Effector CD4-positive, alpha-beta T cell (primary cell): ENCODE results near the gene PCDHB8. TPM values are rescaled to one million over a fixed set of nuclear protein-coding genes. Genes with fewer than 3 reads are reported as not detected.
"Not testable (repeated sequence)": the region's sequence is repeated elsewhere in the genome, so short reads cannot be mapped to it uniquely, and the experiment has no call there.

Experiments
- DNase-seq: peaks from one replicate; pipeline ENCODE4 v3.0.0-alpha.2; 2020
- total RNA-seq: gene quantifications from one replicate; lab custom pipeline; 2026; lab: John Stamatoyannopoulos, UW

PCDHB8 gene
- not detected for total RNA-seq

DNA sequence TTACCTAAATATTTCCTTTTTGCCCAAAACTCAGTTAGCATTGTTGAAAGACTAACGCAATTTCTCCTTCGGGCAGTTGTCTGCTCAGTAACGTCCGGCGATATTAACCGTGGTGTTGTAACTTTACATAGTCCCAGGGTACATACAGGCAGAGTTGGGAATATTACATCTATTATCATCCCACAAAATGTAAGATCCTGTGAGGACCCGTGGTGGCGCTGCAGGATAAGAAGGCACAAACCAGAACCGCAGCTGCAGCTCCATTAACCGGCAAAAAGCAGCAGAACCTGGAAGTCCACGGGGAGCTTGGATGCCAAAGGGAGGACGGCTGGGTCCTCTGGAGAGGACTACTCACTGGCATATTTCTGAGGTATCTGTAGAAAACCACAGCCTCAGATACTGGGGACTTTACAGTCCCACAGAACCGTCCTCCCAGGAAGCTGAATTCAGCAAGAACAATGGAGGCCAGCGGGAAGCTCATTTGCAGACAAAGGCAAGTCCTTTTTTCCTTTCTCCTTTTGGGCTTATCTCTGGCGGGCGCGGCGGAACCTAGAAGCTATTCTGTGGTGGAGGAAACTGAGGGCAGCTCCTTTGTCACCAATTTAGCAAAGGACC is at the start of gene PCDHB8:
PCDHB8 (plus strand) TSS at position 214 of the 615 bp plus-strand sequence; CDS start at position 459, 245 bp downstream.
- not testable (repeated sequence) for DNase-seq

DNA sequence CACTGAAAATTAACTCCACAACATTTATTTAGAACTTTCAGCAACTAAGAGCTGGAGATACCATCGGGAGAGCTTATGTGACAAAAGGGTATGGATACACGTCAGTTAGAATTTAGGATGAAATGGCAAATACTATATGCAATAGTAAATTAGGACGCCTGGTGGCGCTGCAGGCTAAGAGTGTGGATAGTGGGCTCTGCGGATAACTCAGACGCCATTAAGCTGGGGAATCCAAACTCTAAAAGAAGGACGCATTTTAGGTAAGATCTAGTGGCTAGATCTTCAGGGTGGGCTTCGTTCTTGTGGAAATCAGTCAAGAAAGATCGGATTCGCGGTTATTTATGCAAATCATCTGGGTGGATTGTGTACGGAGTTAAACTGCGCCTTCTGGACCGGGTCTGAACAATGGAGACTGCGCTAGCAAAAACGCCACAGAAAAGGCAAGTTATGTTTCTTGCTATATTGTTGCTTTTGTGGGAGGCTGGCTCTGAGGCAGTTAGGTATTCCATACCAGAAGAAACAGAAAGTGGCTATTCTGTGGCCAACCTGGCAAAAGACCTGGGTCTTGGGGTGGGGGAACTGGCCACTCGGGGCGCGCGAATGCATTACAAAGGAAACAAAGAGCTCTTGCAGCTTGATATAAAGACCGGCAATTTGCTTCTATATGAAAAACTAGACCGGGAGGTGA is 42.4 kb upstream of the PCDHB8 start, which contains the start of gene PCDHB5:
PCDHB5 (plus strand) TSS at position 177 of the 688 bp plus-strand sequence; CDS start at position 406, 229 bp downstream.
- no peak for DNase-seq

DNA sequence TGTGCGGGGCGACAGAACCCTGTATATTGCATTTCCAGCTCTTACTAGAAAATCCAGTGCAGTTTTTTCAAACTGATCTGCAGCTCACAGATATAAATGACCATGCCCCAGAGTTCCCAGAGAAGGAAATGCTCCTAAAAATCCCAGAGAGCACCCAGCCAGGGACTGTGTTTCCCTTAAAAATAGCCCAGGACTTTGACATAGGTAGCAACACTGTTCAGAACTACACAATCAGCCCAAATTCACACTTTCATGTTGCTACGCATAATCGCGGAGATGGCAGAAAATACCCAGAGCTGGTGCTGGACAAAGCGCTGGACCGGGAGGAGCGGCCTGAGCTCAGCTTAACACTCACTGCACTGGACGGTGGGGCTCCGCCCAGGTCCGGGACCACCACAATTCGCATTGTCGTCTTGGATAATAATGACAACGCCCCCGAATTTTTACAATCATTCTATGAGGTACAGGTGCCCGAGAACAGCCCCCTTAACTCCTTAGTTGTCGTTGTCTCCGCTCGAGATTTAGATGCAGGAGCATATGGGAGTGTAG is 41.8 kb upstream of the PCDHB8 start:
- no peak for DNase-seq

DNA sequence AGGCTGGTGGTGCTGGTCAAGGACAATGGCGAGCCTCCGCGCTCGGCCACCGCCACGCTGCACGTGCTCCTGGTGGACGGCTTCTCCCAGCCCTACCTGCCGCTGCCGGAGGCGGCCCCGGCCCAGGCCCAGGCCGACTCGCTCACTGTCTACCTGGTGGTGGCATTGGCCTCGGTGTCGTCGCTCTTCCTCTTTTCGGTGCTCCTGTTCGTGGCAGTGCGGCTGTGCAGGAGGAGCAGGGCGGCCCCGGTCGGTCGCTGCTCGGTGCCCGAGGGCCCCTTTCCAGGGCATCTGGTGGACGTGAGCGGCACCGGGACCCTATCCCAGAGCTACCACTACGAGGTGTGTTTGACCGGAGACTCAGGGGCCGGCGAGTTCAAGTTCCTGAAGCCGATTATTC is 40.2 kb upstream of the PCDHB8 start:
- not testable (repeated sequence) for DNase-seq

DNA sequence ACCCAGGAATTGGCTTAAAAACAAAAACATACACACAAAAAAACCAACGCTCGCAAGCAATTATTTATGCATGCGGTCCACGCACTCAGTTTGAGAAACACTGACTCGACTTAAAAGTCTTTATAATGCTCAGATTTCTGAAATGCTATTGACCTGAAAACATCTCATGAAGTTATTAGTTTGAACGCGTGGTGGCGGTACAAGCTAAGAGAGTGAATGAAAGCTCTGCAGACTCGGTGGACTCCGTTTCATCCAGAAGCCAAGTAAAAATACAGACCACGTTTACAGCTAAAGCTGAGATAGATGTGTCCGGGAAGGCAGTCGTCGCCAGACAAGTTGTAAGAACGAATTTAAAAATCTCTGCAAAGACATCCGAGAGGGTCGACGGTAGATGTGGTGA is 27.8 kb upstream of the PCDHB8 start, which contains the start of gene PCDHB6:
PCDHB6 (plus strand) TSS at position 246 of the 400 bp plus-strand sequence. CDS start 201 bp downstream, outside the sequence.
- no peak for DNase-seq

DNA sequence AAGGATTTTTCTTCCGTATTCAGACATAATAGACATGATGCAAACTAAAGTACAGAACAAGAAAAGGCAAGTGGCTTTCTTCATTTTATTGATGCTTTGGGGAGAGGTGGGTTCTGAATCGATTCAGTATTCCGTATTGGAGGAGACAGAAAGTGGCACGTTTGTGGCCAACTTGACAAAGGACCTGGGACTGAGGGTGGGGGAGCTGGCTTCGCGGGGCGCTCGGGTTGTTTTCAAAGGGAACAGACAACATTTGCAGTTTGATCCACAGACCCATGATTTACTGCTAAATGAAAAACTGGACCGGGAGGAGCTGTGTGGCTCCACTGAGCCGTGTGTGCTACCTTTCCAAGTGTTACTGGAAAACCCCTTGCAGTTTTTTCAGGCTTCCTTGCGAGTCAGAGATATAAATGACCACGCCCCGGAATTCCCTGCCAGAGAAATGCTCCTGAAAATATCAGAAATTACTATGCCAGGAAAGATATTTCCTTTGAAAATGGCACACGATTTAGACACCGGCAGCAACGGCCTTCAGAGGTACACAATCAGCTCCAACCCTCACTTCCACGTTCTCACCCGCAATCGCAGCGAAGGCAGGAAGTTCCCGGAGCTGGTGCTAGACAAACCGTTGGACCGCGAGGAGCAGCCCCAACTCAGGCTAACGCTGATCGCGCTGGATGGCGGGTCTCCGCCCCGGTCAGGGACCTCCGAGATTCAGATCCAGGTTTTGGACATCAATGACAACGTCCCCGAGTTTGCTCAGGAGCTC is 27.2 kb upstream of the PCDHB8 start:
- no peak for DNase-seq

DNA sequence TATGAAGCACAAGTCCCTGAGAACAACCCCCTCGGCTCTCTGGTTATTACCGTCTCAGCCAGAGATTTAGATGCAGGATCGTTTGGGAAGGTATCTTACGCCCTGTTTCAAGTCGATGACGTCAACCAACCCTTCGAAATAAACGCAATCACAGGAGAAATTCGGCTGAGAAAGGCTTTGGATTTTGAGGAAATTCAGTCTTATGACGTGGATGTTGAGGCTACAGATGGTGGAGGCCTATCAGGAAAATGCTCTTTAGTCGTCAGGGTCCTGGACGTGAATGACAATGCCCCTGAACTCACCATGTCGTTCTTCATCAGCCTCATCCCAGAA is 26.6 kb upstream of the PCDHB8 start:
- no peak for DNase-seq

DNA sequence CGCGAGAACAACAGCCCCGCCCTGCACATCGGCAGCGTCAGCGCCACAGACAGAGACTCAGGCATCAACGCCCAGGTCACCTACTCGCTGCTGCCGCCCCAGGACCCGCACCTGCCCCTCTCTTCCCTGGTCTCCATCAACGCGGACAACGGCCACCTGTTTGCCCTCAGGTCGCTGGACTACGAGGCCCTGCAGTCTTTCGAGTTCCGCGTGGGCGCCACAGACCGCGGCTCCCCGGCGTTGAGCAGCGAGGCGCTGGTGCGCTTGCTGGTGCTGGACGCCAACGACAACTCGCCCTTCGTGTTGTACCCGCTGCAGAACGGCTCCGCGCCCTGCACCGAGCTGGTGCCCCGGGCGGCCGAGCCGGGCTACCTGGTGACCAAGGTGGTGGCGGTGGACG is 26.0 kb upstream of the PCDHB8 start:
- DNase-seq = not testable (repeated sequence)

DNA sequence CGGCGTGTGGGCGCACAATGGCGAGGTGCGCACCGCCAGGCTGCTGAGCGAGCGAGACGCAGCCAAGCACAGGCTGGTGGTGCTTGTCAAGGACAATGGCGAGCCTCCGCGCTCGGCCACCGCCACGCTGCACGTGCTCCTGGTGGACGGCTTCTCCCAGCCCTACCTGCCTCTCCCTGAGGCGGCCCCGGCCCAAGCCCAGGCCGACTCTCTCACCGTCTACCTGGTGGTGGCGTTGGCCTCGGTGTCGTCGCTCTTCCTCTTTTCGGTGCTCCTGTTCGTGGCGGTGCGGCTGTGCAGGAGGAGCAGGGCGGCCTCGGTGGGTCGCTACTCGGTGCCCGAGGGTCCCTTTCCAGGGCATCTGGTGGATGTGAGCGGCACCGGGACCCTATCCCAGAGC is 25.5 kb upstream of the PCDHB8 start:
- not testable (repeated sequence) for DNase-seq

DNA sequence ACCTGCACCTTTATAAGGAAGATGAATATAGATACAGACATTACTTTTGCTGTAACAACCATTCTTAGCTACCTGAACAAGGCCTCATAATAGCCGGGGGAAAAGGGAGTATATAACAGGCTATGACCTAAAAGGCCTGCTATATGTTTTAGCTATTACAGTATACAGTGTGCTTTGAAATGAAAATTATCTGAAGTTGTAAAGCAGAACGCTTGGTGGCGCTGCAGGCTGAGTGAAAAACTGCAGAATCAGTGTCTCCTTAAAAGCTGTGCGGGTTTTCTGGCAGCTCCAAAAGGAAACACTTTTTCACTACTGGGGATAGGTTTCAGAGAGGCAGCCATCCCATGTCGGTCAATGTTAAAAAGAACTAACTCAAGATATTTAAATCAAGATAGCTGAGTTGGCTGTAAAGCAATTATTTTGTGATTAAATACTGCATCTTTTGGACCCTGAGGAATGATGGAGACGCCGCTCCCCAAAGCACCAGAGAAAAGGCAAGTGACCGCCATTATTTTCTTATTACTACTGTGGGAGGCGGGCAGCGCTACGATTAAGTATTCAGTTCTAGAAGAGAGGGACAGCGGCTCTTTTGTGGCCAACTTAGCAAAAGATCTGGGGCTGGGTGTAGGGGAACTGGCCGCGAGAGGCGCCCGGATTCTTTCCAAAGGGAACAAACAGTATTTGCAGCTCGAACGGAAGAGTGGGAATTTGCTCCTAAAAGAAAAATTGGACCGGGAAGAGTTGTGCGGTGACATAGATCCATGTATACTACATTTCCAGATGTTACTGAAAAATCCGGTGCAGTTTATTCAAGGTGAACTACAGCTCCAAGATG is 21.8 kb upstream of the PCDHB8 start:
- no peak for DNase-seq

DNA sequence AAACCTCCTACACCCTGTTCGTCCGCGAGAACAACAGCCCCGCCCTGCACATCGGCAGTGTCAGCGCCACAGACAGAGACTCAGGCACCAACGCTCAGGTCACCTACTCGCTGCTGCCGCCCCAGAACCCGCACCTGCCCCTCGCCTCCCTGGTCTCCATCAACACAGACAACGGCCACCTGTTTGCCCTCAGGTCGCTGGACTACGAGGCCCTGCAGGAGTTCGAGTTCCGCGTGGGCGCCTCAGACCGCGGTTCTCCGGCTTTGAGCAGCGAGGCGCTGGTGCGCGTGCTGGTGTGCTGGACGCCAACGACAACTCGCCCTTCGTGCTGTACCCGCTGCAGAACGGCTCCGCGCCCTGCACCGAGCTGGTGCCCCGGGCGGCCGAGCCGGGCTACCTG is 20.2 kb upstream of the PCDHB8 start:
- DNase-seq = not testable (repeated sequence)

DNA sequence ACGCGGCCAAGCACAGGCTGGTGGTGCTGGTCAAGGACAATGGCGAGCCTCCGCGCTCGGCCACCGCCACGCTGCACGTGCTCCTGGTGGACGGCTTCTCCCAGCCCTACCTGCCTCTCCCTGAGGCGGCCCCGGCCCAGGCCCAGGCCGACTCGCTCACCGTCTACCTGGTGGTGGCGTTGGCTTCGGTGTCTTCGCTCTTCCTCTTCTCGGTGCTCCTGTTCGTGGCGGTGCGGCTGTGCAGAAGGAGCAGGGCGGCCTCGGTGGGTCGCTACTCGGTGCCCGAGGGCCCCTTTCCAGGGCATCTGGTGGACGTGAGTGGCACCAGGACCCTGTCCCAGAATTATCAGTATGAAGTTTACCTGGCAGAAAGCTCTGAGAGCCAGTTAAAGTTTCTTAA is 19.7 kb upstream of the PCDHB8 start:
- not testable (repeated sequence) for DNase-seq

DNA sequence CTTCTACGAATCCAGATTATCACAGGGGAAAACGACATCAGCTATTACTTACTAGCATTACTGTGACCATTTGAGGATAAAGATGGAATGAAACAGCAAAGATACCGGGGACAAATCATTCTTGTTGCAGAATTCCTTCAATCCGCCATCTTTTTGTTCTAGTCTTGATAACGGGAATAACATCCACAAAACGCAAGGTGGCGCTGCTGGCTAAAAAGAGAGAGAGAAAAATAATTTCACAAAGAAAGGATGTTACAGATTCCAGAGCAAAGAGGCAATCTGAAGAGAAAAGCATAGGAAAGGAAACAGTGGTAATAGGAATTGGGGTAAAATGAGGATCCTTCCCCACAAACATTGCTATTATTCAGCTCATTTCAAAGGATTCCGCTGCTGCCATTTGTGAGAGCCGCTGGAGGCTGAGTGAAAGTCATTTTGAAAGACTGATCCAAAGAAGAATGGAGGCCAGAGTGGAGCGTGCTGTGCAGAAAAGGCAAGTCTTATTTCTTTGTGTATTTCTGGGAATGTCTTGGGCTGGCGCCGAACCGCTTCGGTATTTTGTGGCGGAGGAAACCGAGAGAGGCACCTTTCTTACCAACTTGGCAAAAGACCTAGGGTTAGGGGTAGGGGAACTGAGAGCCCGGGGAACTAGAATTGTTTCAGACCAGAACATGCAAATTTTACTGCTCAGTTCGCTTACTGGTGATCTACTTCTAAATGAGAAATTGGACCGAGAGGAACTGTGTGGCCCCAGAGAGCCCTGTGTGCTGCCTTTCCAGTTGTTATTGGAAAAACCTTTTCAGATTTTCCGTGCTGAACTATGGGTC is 5.0 kb upstream of the PCDHB8 start, which contains the start of gene PCDHB7:
PCDHB7 (plus strand) TSS at position 264 of the 824 bp plus-strand sequence; CDS start at position 456, 192 bp downstream.
- no peak for DNase-seq

DNA sequence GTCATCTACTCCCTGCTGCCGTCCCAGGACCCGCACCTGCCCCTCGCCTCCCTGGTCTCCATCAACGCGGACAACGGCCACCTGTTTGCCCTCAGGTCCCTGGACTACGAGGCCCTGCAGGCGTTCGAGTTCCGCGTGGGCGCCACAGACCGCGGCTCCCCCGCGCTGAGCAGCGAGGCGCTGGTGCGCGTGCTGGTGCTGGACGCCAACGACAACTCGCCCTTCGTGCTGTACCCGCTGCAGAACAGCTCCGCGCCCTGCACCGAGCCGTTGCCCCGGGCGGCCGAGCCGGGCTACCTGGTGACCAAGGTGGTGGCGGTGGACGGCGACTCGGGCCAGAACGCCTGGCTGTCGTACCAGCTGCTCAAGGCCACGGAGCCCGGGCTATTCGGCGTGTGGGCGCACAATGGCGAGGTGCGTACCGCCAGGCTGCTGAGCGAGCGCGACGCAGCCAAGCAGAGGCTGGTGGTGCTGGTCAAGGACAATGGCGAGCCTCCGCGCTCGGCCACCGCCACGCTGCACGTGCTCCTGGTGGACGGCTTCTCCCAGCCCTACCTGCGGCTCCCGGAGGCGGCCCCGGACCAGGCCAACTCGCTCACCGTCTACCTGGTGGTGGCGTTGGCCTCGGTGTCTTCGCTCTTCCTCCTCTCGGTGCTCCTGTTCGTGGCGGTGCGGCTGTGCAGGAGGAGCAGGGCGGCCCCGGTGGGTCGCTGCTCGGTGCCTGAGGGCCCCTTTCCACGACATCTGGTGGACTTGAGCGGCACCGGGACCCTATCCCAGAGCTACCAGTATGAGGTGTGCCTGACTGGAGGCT is 3.1 kb upstream of the PCDHB8 start:
- not testable (repeated sequence) for DNase-seq

DNA sequence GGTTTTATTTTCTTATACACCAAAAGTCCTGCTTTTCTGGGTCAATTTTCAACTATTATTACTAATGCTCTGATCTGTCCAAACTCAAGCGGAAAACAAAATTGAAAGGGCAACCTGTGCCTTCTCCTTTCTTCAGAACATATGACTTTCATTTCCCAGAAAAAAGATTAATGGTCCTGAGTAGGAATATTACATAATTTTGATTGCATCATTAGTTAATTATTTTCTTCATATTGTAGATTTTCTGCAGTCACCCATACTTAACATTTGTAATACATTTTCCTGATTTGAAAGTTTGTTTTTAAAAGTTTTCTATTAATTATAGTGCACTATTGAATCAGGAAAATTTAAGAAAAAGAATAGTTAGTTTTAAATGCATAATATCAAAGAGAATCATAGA is 1.7 kb upstream of the PCDHB8 start:
- no peak for DNase-seq

DNA sequence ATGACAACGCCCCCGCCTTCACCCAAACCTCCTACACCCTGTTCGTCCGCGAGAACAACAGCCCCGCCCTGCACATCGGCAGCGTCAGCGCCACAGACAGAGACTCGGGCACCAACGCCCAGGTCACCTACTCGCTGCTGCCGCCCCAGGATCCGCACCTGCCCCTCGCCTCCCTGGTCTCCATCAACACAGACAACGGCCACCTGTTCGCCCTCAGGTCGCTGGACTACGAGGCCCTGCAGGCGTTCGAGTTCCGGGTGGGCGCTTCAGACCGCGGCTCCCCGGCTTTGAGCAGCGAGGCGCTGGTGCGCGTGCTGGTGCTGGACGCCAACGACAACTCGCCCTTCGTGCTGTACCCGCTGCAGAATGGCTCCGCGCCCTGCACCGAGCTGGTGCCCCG is 1.8 kb downstream of the PCDHB8 start:
- not testable (repeated sequence) for DNase-seq

DNA sequence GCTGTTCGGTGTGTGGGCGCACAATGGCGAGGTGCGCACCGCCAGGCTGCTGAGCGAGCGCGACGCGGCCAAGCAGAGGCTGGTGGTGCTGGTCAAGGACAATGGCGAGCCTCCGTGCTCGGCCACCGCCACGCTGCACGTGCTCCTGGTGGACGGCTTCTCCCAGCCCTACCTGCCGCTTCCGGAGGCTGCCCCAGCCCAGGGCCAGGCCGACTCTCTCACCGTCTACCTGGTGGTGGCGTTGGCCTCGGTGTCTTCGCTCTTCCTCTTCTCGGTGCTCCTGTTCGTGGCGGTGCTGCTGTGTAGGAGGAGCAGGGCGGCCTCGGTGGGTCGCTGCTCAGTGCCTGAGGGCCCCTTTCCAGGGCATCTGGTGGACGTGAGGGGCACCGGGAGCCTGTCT is 2.3 kb downstream of the PCDHB8 start:
- DNase-seq = not testable (repeated sequence)

DNA sequence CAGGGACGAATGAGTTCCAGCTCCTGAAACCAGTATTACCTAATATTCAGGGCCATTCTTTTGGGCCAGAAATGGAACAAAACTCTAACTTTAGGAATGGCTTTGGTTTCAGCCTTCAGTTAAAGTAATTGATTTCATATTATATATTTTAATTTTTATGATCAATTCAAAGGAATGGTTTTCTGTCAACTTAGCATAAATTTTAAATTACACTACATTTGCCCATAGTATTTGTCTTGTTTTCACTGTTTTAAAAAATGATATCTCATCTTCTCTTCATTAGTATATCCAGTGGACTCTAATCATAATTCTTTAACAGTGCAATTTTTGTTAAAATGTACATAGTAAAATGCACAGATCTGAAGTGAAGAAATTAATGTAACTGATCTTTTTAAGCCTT is 2.7 kb downstream of the PCDHB8 start:
- DNase-seq = no peak

DNA sequence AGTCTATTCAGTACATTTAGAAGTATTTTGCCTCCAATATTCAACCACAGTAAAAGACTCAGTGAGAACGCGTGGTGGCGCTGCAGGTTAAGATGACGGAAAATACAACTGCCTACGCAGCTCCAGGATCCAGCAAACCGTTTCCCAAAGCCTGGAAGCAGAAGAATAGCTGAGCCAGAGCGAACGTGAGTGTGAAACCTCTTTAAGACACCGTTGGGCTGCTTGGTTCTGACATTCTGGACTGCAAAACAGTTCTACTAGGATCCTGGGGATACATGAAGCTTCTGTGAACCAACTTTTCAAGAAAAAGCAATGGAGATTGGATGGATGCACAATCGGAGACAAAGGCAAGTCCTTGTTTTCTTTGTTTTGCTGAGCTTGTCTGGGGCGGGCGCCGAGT is 4.7 kb downstream of the PCDHB8 start, which contains the start of gene PCDHB16:
PCDHB16 (plus strand) TSS at position 140 of the 400 bp plus-strand sequence; CDS start at position 313, 173 bp downstream.
- no peak for DNase-seq
